ENCODE measurements around the gene TMEM115. TPM values are rescaled to one million over a fixed set of nuclear protein-coding genes. Genes with fewer than 3 reads are reported as not detected.

Gene TMEM115
- total RNA-seq, 1 donor from 2014 or later = 24.9 TPM

DNA sequence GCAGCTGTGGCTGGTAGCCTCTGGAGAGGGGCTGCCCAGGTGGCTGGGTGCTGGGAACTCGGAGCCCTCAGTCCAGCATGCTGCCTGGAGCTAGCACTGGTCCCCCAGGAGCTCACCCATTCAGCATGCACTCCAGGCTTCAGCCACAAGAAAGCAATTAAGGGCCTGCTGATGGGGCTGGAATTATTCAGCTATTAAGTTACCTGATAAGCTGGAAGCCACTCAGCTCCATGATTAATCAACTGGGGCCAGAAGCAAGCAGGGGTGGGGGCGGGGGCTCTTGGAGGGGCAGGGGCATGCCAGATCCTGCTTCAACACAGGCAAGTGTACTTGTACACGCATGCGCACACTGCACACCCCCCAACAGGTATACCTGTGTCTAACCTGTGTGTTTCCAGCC is 22.1 kb upstream of the TMEM115 start:
- intact Hi-C loops (cut with DNase I) = no loop called here
- DNase-seq = no peak
- no peak for ATAC-seq (ENCODE audit: poor library complexity)

DNA sequence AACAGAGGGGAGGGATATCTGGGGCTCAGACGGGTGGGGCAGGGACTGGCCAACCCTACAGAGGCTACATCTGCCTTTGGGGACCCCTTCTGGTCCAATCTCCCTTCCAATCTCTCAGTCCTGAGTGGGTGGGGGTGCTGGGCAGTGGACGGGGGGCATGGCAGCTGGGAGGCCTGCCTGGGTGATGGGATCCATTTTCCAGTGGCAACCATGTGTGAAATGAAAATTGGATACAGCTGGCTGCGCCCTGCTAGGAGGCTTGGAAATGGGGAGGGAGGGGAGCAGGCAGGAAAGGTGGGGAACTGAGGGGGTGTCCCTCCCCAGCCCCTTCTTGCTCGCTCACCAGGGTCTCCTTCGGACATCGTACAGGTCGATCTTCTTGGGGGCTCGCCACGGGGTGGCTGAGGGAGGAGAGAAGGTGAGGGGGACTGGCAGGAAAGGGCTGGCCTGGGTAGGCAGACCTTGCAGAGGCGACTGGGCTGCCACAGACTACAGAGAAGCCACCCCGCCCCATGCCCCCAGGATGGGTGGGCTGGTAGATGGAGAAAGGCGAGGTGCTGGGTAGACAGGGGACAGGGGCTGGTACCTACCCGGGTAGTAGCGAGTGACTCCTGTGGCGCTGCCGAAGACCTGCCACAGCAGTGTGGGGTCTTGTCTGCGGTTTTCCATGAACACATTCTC is 21.2 kb upstream of the TMEM115 start:
- intact Hi-C loops (cut with DNase I) = no loop called here
- ATAC-seq (ENCODE audit: poor library complexity) = no peak
- no peak for DNase-seq

DNA sequence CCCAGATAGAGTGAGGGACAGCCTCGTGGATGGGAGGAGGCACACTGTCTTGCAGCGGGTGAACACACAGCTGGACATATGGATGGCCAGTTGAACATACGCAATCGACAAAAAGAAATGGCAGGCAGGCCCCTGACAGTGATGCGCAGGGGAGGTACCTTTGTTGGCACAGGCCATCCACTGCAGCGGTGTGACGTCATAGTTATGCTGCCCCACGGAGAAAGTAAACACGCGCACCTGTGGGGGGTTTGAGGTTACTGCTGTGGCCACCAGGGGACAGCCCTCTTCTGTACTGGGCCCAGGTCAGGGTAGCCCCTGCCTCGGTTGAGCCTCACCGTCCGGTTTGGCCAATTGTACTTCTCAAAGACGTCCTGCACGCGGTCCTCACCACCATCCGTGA is 19.4 kb upstream of the TMEM115 start:
- DNase-seq = no peak
- intact Hi-C loops (cut with DNase I) = no loop called here
- ATAC-seq (ENCODE audit: poor library complexity) = no peak

DNA sequence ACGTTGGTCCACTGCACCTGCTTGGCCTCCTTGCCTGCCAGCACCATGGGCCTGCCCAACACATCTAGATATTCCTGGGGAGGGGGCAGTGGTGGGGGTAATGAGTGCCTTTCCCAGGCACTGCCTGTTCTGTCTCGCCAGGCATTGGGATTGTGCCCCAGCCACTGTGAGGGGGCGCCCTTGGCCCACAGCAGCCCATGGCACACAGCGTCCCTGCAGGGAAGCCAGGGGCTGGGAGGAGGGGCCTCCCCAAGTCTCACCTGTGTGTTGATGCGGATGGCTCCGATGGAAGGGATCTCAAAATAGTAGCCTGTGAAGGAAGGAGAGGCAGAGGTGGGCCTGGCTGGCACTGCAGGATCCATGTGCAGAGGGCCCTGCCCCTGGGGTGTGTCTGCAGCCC is 18.7 kb upstream of the TMEM115 start:
- intact Hi-C loops (cut with DNase I) = no loop called here
- DNase-seq = no peak
- ATAC-seq (ENCODE audit: poor library complexity) = no peak

DNA sequence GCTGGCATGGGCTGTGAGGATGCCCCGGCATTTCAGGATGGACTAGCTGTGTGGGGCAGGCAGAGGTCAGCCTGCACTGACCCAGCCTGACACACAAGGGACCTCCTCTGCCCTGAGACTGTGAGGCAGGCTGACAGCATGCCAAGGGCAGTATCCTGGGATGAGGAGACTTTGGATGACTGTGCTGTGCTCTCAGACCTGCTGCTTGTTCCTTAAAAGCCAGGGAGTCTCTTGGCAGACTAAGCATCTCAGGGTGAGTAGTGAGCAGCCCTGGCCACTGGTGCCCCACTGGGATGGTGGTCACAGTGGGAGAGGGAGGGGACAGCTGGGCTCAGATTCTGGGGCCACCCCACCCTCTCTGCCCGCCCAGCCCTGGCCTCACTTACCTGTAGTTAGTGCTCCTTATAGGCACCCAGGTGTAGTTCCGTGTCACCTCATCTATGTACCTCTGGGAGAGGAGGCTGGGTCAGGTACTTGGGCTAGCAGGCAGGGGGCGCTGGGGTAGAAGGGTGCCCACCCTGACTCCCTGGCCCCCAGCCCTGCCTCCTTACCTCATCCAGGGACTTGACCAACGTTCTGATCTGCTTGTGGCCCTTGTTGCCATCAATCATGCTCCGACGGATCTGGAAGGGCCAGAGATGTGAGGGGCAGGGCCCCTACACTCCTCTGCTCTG is 16.1 kb upstream of the TMEM115 start:
- intact Hi-C loops (cut with DNase I) = no loop called here
- no peak for DNase-seq
- no peak for ATAC-seq (ENCODE audit: poor library complexity)

DNA sequence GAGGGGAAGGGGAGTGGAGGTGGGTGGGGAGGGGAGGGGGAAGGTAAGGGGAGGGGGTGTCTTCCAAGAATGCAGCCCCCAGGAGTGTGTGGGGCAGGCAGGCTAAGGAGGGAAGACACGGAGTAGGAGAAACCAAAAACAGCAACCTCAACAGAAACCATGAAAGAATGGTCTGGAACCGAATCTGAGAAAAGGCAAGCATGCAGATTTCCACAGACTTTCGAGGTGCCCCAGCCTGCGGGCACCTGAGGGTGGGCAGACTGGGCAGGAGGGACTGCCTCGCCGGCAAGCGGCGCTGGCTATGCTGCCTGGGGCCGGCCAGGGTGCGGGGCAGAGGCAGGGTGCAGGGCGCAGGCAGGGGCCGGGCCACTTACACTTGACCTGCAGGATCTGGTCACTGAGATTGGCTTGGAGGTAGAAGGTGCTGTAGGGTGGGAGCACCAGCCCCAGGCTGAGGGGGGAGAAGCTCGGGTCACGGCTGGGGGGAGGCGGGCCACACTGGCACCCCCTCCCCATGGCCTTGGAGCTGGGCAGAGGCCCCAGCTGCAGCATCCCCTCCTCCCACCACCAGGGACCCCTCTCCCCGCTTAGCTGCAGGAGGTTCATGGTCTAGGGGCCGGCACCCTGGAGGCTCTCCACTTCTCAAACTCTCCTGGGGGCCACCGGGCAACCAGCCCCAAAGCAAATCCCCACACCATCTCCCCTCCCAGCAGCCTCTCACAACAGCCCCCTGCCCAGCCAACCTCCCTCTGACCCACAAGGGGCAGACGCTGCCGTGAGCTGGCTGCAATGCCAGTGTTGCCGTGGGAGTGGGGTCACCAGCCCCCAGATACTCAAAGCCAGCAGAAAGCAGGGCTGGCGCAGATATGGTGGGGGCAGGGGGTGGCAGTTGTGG is 15.3 kb upstream of the TMEM115 start:
- ATAC-seq (ENCODE audit: poor library complexity) (no peak), DNase-seq (no peak)
- intact Hi-C loops (cut with DNase I) = no loop called here

DNA sequence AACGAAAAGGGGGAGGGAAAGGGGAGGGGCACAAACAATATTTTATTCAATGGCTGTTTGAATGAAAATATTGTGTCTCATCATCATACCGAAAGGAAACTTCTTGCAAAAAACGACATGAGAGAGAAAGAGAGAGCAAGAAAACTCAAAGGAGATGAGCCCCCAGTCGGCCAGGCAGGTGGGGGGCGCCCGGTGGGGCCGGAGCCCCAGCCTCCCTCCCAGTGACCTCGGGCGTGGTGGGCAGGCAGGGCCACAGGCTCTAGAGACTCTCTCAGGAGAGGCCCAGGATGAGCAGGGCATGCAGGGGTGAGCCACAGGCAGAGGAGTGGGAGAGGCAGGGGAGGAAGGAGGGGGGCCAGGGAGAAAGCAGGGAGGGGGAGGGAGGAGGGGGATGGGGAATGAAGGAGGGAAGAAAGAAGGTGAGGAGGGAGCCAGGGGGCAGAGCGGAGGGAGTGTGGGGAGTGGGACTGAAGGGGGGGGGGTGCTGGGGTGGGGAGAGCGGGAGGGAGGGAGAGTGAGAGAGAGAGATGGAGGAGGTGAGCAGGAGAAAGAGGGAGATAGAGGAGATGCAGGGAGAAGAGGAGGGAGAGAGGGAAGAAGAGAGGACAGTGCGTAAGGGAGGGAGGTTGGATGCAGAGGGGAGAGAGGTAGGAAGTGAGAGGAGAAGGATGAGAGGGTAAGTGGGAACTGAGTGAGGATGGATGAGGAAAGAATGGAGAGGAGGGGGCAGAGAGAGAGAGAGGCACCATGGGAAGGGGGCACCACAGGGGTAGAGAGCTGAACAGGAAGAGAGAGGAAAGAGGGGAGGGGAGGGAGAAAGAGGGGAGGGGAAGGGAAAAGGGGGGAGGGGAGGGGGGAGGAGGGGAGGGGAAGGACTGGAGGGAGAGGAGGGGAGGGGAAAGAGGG is 14.1 kb upstream of the TMEM115 start:
- intact Hi-C loops (cut with DNase I) = no loop called here
- ATAC-seq (ENCODE audit: poor library complexity) = no peak
- no peak for DNase-seq

DNA sequence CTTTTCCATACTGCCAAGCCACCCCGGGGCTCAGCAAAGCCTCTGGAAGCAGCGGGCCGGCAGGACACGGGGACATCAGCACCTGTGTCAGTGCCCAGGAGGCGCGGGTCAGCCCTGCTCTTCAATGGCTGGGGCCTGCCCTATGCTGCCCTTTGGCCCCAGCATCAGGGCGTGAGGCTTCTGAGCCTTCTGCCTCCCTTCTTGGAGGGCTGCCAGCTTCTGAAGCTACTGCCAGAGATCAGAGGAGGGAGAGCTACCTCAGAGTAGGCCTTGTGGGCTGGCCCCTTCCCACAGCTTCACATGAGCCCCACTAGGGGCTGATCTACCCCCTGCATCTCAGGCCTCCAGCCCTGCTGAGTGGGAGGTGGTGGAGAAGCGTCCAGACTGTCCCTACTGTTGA is 13.0 kb upstream of the TMEM115 start:
- intact Hi-C loops (cut with DNase I) = no loop called here
- DNase-seq = no peak
- ATAC-seq (ENCODE audit: poor library complexity) = no peak

DNA sequence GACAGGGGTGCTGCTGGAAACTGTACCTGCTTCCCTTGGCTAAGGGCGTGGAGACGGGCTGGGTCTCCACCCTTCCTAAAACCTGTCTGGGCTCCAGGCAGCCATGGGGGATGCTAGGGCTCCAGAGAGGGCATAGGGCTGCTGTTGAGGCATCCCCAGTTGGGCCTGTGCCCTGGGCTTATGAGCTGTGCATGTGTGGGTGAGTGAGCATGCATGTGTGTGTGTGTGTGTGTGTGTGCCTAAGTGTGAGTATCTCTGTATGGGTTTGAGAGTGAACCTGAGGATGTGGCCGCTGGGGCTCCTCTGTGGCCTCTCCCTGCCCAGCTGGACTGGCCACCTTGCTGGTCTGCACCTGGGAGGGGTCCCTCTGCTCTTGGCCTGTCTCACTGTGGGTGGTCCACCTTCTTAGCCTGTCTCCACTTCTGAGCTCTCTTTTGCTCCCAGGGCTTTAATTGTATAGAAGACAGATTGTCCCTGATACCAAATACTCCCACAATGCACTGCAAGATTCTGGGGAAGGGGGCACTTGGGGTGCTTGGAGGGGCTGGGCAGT is 11.9 kb upstream of the TMEM115 start:
- intact Hi-C loops (cut with DNase I) = no loop called here
- ATAC-seq (ENCODE audit: poor library complexity) (no peak), DNase-seq (no peak)

DNA sequence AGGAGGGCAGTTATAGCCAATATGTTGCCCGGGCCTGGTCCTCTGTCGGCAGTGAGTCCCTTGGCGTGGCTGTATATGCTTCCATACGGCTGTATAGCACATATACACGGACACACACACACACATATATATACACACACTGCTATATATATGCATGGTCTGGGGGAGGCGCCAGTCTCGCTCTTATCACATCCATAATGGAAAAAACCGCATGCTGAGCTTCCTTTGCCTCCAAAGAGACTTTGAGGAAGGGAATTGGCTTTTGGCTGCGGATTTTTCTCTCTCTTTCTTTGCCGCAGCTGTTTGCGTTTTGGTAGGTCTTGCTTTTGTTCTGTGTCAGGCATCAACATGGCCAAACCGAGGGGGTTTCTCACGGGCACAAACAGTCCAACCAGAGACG is 11.3 kb upstream of the TMEM115 start:
- intact Hi-C loops (cut with DNase I) = no loop called here
- no peak for DNase-seq
- no peak for ATAC-seq (ENCODE audit: poor library complexity)

DNA sequence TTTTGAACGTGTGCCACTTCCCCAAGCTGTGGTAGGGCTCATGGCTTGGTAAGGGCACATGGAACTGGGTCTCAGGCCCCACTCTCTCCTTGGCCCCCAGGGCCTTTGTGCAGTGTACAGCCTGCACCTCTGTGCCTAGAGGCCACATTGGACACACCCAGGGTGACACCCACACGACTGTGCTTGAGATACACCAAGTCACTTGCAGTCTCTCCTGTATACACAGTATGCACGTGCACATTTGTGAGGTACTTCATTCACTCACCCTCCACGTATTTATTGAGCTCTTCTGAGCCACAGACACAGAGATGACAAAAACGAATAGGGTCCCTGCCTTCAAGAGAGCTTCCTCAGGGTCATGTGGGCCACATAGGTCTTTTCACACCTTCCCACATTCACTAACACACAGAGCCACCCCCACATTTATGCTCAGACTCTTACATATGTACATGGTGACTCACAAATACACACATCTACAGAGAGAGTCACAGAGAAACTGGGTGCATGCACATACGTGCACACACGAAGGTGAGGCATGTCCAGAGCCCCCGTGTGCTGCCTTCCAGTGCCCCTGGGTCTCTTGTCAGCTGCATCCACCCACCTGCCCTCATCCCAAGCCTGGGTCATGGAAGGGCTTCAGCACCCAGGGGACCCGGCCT is 9.8 kb upstream of the TMEM115 start:
- intact Hi-C loops (cut with DNase I) = no loop called here
- DNase-seq (no peak), ATAC-seq (ENCODE audit: poor library complexity) (no peak)

DNA sequence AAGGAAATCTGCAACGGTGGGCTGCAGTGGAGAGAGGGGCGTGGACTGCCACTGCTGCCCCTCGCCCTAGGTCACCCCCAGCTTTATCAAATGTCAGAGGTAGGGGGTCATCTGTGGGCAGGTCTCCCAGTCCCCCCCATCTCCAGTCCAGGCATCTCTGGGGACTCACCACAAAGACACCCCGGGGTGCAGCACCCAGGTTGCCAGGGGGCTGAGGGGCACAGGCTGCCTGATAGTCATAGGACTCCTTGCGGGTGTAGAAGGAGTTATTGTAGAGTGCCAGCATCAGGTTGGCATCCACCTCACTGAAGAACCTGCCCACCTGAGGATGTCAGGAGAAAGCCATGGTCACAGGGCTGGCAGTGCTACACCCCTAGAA is 6.5 kb upstream of the TMEM115 start:
- ATAC-seq (ENCODE audit: poor library complexity) = no peak
- no peak for DNase-seq
- intact Hi-C loops (cut with DNase I) = no loop called here

DNA sequence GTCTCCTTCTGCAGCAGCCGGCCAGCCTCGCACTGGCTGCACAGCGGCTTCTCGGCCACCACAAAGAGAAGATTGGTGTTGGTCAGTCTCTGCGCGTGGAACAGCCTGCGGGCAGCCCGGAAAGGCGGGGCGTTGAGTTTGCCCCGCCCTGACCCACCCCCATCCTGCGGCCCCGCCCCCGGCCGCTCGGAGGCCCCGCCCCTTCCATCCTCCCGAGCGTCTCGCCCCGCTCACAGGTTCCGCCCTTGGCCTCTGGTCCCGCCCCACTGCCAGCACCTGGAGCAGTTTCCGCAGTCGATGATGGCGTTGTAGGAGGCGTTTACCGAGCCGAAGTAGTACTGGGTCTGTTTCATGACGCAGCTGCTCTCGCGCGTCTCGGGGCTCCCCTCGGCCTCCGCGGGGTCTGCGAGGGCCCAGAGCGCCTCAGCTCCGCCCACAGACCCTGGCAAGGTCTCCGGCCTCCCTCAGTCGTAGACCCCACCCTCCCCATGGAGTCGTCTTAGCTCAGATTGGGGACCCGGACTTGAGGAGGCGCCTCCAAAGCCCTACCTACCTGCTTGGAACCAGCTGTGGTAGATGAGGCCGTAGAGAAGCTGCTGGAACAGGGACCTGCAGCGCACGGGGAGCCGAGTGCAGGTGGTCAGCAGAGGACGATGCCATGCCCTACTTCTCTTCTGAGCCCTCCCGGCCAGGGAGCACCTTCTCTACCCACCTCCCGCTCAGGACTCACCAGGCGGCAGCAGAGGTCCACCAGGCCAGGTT is 5.9 kb upstream of the TMEM115 start:
- intact Hi-C loops (cut with DNase I) = no loop called here
- DNase-seq = peak; percentile 91
- peak; percentile 92 for ATAC-seq (ENCODE audit: poor library complexity)

DNA sequence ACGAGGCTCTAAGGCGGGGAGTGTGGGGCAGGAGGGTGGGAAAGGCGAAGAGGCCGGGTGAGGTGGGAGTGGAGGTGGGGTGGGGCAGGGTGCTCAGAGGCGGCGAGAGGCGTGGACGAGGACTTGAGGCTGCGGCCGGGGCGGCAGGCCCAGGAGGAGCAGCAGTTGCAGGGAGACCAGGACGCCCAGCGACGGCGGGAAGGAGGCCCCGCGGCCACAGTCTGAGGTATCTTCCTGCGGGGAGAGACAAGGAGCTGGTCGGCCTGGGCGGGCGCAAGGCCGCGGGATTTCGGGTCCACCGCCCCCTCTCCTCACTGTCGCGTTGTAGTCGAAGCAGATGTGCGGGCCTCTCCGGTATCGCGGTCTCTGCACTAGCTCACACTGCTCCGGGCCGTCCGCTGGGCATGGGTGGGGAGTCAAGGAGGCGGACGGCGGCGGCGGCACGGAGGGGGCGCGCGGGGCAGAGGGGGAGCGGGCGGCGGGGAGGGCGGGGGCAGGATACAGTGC is 5.3 kb upstream of the TMEM115 start:
- intact Hi-C loops (cut with DNase I) = no loop called here
- DNase-seq (no peak), ATAC-seq (ENCODE audit: poor library complexity) (peak; percentile 33)

DNA sequence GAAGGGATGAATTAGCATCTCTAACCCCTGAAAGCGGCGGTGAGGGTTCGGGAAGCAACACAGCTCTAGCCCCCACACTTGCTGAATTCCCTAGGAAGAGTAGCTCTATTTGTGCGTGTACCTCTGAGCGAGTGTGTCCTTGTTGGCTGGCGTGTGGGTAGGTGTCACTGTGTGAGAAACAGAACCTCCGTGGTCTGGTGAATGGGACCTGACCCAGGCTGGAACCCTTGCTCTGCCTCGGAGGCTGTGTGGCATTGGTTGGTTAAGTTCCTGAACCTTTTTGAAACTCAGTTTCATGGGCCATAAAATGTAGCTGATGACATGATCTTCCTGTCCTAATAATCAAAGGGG is 414 bp upstream of the TMEM115 start:
- intact Hi-C loops (cut with DNase I) = no loop called here
- ATAC-seq (ENCODE audit: poor library complexity) (no peak), DNase-seq (no peak)

DNA sequence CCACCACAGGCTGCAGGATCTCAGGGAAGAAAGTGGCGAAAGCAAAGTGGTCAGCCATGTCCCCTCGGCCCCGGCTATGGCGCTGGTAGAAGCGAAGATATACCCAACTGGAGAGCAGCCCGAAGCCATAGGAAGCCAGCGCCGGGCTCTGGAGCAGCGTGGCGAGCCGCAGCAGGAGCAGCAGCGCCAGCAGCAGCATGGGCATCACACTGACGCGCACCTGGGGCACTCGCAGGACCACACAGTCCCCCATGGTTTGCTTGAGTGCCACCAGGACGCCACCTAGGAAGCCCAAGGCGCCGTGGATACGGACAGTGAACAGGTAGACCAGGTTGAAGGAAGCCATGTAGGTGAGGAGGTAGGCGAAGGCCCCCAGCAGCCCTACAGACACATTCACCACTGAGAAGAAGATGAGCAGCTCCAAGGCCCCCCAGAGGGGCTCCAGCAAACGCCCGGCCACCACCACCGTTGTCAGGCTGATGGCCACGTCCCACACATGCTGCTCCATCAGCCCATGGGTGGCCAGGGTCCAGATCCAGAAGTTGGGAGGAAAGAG is 888 bp downstream of the TMEM115 start:
- DNase-seq = no peak
- intact Hi-C loops (cut with DNase I) = no loop called here
- ATAC-seq (ENCODE audit: poor library complexity) = no peak

DNA sequence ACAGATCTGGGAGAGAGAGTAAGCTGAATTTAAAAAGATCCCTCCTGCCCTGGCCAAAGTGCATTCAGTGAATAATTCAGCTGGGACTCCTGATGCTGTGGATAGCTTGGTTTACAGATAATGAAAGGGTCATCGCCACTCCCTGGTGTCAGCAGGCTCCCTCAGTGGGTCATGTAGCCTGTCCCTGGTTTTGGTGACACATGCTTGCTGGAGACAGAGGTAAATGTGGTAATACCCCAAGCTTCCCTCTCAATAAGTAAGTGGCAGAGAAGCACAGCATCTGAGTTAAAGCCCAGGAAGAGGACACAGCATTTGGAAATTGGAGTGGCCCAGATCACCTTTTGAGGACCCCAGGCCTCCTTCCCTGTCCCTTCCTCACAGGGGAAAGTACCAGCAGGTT is 1.8 kb downstream of the TMEM115 start:
- DNase-seq (no peak), ATAC-seq (ENCODE audit: poor library complexity) (no peak)
- intact Hi-C loops (cut with DNase I) = no loop called here
